ENCODE data around the gene ZNF281.
"Not testable (repeated sequence)": the region's sequence is repeated elsewhere in the genome, so short reads cannot be mapped to it uniquely, and the experiment has no call there.

Gene ZNF281

GRCh38 chr1:200409761-200410565 lies at the start of gene ZNF281:
Gene ZNF281 (minus strand): TSS chr1:200410036. CDS start chr1:200409705, 331 bp downstream.
- peak; percentile 82 to 85 for DNase-seq (ENCODE audit: low read depth in 2 of 2)

- no peak for DNase-seq (ENCODE audit: low read depth in 2 of 2)
These were observed 48.9 kb upstream of the ZNF281 start for GRCh38 chr1:200458780-200459179.

- DNase-seq (ENCODE audit: low read depth in 2 of 2): no peak
These were observed 48.0 kb upstream of the ZNF281 start for GRCh38 chr1:200457810-200458209.

GRCh38 chr1:200454425-200454824 lies 44.6 kb upstream of the ZNF281 start:
- no peak for DNase-seq (ENCODE audit: low read depth in 2 of 2)

- no peak for DNase-seq (ENCODE audit: low read depth in 2 of 2)
These were observed 43.7 kb upstream of the ZNF281 start for GRCh38 chr1:200453553-200453905.

GRCh38 chr1:200452850-200453552 lies 43.2 kb upstream of the ZNF281 start:
- DNase-seq (ENCODE audit: low read depth in 2 of 2): no peak

GRCh38 chr1:200448034-200448762 lies 38.4 kb upstream of the ZNF281 start:
- DNase-seq (ENCODE audit: low read depth in 2 of 2): no peak

- peak in 1 of 2 experiments; percentile 26 for DNase-seq (ENCODE audit: low read depth in 2 of 2)
These were observed 35.4 kb upstream of the ZNF281 start for GRCh38 chr1:200445213-200445612.

GRCh38 chr1:200444478-200444877 lies 34.6 kb upstream of the ZNF281 start:
- DNase-seq (ENCODE audit: low read depth in 2 of 2): no peak

- DNase-seq (ENCODE audit: low read depth in 2 of 2): no peak
These were observed 34.0 kb upstream of the ZNF281 start for GRCh38 chr1:200443860-200444259.

GRCh38 chr1:200442537-200443156 lies 32.8 kb upstream of the ZNF281 start:
- DNase-seq (ENCODE audit: low read depth in 2 of 2): no peak

GRCh38 chr1:200442023-200442422 lies 32.2 kb upstream of the ZNF281 start:
- no peak for DNase-seq (ENCODE audit: low read depth in 2 of 2)

- DNase-seq (ENCODE audit: low read depth in 2 of 2): peak in 1 of 2 experiments; percentile 29
These were observed 29.1 kb upstream of the ZNF281 start for GRCh38 chr1:200438911-200439310.

GRCh38 chr1:200438413-200438812 lies 28.6 kb upstream of the ZNF281 start:
- DNase-seq (ENCODE audit: low read depth in 2 of 2): not testable (repeated sequence)

GRCh38 chr1:200437556-200438203 lies 27.8 kb upstream of the ZNF281 start:
- no peak for DNase-seq (ENCODE audit: low read depth in 2 of 2)

GRCh38 chr1:200437088-200437487 lies 27.3 kb upstream of the ZNF281 start:
- DNase-seq (ENCODE audit: low read depth in 2 of 2): no peak

GRCh38 chr1:200436436-200436835 lies 26.6 kb upstream of the ZNF281 start:
- no peak for DNase-seq (ENCODE audit: low read depth in 2 of 2)

- no peak for DNase-seq (ENCODE audit: low read depth in 2 of 2)
These were observed 25.5 kb upstream of the ZNF281 start for GRCh38 chr1:200435200-200435780.

- DNase-seq (ENCODE audit: low read depth in 2 of 2): no peak
These were observed 23.8 kb upstream of the ZNF281 start for GRCh38 chr1:200433586-200433985.

- no peak for DNase-seq (ENCODE audit: low read depth in 2 of 2)
These were observed 22.8 kb upstream of the ZNF281 start for GRCh38 chr1:200432586-200432985.

GRCh38 chr1:200429221-200429751 lies 19.4 kb upstream of the ZNF281 start:
- peak; percentile 42 to 52 for DNase-seq (ENCODE audit: low read depth in 2 of 2)
